ENCODE data around the gene DOCK6.
A peak's percentile ranks its signal among the peaks of the same experiment; 100 is the strongest.

DOCK6 gene

DNA sequence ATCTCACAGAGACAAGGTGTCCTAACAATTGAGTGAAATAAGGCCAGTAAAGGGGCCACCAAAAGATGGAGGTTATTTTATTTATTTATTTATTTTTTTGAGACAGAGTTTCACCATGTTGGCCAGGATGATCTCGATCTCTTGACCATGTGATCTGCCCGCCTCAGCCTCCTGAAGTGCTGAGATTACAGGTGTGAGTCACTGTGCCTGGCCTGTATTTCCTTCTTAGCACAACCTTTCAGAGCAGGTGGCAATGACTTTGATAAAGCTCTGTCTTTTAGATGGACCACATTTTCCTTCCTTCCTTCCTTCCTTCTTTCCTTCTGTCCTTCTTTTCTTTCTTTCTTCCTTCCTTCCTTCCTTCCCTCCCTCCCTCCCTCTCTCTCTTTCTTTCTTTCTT lies 11.0 kb upstream of the DOCK6 start:
- no peak for DNase-seq

DNA sequence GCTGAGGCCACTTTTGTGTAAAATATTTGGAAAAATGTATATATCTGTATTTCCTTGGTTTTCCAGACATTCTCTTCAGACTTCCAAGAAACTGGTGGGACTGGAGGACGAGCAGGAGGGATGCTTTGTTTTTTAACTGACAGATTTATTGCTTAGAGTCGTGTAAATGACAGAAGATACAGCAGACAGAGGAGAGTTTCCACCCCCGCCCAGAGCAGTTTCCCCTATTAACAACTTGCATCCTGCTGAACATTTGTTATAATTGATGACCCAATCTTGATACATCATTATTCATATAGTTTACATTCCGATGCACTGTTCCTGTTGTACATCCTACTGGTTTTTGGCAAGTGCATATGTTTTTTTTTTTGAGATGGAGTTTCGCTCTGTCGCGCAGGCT lies 7.1 kb upstream of the DOCK6 start:
- DNase-seq: no peak

DNA sequence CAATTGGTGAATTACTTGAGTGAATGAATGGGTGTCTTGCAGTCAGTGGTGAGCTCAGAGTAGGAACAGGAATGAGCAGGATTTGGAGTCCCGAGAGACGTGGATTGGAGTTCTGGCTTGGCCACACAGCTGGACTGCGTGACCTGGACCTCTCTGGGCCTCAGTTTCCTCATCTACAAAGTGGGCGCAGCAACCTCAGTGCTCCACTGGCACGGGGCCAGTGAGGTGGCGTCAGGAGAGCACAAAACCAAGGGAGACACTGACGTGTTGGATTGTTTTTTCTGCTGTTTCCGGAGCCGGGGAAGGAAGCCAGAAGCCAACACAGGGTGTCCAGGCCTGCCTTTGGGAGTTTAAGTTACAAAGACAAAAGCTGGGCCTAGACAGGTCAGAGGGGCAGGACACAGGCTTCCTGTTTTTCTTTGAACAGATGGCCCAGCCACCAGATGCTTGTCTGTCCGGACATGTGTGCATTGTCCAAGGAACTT lies 6.5 kb upstream of the DOCK6 start:
- DNase-seq: no peak

DNA sequence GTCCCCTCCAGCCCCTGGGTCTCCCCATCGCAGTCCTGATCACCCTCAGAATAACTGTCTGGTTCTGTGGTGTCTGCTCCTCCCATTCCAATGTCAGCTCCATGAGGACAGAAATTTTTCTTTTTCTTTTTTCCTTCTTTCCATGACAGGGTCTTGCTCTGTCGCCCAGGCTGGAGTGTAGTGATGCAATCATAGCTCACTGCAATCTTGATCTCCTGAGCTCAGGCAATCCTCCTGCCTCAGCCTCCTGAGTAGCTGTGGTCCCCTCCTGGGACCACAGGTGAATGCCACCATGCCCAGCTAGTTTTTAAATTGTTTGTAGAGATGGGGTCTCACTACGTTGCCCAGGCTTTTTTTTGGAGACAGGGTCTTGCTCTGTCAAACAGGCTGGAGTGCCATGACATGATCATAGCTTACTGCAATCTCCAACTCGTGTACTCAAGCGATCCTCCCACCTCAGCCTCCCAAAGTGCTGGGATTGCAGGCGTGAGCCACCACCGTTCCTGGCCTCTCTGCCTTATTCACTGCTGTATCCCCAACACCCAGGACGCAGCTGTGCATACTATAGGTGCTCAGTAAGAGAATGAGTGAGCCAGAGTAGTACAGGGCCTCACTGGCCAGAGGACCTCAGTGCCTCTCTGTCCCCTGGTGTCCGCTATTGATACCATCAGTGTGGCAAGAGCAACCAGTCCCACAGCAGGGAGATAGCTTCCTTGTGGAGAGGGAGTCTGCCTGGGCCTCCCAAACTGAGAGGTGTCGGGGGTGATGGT lies 5.2 kb upstream of the DOCK6 start:
- no peak for DNase-seq

DNA sequence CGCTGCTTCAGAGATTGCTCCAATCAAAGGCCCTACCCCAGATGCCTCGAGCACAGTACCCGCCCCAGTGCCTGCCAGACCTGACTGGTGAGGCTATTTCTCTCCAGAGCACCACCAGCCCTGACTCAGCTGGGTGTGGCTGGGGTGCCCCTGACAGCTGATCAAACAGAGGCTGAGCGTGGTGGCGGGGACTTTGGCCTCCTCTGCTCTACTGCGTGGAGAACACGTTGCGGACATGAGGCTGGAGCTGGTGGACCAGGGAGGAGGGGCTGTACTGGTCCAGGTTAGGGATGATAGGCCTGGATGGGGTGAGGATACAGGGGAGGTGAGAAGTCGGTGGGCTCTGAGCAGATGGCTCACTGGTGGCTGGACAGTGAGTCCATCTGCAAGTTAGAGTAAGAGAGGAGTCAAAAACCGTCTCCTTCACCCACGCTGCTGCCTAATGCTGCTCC lies 3.5 kb upstream of the DOCK6 start:
- no peak for DNase-seq

DNA sequence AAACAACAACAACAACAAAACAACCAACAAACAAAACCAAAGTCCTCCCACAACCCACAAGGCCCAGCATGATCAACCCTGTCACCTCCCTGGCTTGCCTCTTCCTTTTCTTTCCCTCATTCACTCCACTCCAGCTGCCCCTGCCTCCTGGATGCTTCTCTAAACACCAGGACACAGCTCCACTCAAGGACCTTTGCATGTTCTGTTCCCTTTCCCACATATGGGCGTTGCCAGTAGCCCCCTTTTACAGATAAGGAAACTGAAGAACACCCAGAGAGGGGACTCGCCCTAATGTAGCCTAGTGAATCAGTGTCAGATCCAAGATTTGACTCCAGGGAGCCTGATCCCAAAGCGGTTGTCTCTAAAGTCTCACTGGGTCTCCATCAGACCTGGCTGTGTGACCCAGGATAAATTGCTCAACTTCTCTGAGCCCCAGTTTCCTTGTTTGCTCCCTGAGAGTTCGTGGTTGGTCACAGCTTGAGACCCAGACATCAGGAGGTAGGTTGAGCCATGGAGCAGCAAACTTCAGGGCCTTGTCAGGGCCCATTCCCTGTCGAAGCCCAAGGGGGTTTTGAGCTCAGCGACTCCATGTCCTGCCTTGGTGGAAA lies 3.0 kb upstream of the DOCK6 start:
- no peak for DNase-seq

DNA sequence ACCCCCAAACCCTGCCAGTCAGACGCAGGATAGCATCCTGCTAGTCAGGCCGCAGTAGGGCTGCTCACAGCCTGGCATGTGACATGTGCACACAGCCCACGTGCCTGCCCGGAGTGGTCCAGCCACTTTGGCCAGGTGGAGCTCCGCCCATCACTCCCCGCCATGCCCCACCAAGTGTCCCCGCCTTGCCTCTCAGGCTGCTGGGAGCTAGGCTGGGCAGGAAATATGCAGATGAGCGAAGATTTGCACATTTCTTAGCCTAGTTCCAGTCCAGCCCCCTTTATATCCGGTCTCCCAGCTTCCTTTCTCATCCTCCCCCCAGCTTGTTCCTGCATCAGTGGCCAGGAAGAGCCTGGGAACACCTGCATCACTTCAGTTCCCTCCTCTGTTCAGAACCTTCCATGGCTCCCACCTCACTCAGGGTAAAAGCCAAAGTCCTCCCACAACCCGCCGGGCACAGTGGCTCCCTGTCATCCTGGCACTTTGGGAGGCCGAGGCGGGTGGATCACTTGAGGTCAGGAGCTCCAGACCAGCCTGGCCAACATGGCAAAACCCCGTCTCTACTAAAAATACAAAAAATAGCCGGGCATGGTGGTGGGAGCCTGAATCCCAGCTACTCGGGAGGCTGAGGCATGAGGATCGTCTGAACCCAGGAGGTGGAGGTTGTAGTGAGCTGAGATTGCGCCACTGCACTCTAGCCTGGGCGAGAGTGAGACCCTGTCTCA lies 2.3 kb upstream of the DOCK6 start:
- peak; percentile 32 for DNase-seq

DNA sequence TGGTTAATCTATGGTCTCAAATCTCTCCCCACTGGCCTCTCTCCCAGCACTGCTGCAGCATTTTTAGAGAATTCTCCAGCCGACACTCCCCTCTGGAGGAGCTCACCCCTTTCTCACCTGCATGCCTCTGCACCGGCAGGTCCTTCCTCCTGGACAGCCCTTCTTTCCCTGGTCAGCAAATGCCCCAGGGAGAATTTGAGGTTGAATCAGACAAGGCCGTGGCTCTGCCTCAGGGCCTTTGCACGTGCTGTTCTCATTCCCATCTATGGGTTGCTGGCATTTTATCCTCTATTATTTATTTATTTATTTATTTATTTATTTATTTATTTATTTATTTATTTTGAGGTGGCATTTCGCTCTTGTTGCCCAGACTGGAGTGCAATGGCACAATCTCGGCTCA lies 1.4 kb upstream of the DOCK6 start:
- no peak for DNase-seq

DNA sequence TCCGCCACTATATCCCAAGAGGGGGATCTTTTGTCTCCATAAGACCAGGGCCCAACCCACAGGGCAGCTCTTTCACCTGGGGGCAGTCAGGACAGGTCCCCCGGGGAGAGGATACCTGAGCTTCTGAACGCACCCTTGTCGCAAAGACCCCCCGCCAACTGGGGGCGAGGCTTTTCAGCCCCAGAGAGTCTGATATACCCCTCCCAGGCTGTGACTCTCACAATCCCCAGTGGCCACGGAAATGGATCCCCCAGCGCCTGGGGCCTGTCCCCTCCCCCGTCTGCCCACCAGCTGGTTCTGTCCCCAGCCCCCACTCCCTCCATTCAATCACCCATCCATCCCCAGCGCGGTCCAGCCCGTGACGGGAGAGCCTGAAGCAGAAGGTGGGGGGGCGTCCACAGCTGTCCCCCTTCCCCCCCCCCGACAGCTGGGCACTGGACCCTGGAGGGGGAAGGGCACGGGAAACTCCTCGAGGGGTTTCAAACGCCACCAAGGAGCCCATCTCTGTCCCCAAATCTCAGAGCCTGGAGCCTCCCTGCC lies 823 bp downstream of the DOCK6 start:
- DNase-seq: no peak

DNA sequence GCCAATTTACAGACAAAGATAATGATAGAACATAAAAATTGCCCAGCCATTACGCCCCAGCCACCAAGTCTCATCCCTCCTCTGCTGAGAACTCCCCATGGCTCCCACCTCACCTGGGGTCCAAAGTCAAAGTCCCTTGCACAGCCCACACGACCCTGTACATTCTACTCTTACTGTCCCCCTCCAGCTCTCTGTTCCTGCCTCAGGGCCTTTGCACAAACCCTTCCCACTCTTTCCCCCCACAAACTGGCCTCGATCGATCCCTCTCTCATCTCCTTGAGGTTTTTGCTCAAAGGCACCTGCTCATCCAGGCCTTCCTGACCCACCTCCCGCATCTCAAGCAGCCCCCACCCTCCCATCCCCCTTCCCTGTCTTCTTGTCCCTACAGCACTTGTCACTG lies 1.3 kb downstream of the DOCK6 start:
- DNase-seq: no peak

DNA sequence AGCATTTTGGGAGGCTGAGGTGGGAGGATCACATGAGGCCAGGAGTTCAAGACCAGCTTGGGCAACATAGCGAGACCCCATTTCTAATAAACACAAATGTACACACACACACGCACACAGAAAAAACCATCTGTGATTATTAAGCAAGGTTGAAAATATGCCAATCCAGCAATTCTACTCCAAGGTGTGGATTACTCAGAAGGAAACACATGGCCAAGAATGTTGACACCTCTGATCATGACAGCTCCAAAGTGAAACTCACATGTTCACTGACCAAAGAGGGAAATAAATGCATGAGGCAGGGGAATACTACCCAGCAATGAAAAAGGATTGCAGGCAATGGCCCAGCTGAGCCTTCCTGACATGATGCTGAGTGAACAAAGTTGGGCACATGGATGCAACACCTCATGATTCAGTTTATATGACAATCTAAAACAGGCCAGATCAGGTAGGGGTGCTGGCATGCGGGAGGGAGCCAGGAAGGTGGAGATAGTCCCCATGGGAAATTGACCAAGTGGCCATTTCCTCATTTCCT lies 4.4 kb downstream of the DOCK6 start:
- DNase-seq: no peak

DNA sequence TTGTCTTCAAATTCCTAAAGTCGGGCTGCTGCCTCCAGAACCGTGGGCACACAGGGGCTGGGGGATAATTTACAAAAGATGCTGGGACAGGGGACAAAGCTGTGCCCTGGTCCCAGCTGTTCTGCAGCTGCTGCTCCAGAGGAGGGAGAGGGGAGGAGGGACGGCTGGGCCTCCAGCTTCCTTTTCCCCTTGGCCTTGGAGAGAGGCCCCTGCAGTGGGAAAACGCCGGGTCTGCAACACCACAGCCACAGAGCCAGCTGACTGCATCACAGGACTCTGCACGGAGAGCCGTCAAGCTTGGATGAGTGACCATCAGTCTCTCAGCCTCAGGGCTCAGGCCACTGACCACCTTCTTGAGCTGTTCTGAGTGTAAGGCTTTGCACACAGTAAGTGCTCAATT lies 6.1 kb downstream of the DOCK6 start:
- no peak for DNase-seq

DNA sequence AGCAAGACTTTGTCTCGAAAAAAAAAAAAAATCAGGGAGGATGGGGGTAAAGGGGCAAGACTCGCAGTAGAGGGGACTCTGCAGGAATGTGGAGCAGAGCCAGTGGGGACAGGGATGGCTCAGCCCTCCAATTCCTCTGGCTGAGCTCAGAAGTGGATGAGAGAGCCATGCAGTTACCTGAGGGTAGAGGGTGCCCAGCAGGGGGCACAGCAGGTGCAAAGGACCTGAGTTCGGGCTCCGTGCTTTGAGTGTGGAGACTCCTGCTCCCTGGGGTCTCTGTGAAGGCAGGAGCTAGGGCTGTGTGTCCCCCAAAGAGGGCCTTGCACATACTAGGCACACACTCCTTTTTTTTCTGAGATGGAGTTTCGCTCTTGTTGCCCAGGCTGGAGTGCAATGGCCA lies 7.7 kb downstream of the DOCK6 start:
- no peak for DNase-seq

DNA sequence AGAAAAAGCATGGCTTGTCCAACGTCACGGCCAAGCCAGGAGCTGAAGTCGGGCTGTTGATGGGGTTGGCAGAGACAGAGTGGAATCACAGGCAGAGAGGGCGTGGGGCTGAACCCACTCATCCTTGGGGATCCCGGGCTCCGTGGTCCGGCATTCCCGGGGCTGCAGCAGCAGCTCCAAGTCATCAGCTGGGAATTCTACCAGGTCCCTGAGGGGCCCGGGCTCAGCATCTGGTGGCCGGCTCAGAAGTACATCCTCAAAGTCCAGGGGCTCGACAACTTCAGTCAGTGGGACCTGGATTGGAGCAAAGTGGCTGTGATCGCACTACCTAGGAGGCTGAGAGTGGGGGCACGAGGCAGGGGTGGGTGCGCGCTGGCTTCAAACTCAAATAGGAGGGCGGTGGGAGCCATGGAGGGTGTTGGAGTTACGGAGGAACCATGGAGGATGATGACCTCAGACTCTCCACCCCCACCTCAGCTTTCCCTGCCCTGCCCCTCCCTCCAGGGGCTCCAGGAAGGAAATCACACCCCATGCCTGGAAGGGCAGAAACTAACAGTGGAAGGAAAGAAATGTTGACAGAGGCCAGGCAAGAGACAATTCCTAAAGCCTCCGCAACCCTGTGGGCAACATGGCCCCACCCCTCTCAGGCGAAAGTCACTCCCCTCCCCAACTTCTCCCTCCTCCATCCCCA lies 9.5 kb downstream of the DOCK6 start:
- no peak for DNase-seq

DNA sequence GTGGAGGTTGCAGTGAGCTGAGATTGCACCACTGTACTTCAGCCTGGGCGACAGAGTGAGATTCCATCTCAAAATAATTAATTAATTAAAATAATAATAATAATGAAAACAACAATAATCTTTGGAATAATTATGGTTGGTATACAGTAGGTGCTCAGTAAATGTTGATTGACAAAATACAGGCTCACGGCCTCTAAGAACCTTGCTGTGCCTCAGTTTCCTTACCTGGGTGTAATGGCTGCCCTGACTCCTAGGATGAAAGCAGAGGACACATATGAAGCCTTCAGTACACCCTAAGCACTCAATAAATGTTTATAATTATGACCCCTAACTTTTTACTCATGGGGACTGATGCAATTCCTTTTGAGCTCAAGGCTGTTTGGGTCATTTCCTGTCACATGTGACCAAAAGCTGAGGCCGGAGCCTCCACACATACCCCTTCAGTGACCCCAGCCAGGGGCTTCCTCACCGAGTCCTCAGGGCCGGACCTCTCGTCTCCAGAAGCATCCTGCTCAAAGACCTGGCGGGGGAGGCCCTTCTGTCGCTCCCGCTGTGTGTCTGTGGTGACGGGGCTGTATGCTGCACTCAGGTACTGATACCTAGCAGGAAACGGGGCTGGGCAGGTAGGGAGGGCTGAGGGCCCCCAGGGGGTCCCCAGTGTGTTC lies 10.5 kb downstream of the DOCK6 start:
- no peak for DNase-seq

DNA sequence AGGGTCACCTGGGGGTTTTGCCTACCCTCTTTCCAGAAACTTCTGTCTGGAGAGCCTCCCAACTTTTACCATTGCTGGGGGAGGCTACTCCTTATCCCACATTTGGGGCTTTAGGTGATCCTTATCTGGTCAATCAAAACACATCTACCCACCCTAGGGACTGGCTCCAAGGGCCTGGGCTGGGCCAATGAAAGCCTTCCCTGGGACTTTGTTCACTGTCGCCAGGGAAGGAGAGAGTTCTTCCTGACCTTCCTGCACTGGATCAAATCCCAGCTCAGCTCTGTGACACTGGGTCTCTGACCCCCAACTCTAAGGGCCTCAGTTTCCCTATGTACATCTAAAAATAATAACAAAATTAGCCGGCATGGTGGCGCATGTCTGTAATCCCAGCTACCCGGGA lies 11.1 kb downstream of the DOCK6 start:
- no peak for DNase-seq

DNA sequence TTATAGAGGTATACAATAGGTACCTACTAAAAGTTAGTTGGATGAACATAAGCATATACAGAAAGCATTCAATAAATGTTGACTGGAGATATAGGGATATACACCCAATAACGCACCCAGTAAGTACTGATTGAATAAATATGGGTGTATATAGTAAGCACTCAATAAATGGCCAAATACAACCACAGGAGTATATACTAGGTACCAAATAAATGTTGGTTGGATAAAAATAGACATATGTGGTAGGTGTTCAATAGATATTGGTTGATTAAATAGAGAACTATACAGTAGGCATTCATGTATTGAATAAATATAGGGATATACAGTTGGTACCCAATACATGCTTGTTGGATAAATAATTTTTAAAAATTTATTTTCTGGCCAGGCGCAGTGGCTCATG lies 13.5 kb downstream of the DOCK6 start:
- no peak for DNase-seq

DNA sequence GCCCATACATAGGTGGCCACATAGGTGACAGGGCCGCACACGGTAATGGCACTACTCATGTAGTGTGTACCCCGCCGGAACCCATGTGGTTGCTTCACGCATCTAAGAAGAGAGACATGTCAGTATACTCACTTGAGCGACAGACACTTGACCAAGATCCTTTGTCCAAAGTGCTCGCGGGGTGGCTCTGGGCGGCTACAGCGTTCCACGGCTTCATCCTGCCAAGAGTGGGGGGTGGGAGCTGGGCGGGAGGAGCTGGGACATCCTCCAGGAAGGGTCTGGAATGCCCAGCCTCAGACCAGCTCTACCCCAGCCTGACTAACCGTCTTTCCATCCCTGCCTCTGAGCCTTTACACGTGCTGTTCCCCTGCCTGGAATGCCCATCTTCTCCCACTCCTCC lies 14.4 kb downstream of the DOCK6 start:
- DNase-seq: no peak

DNA sequence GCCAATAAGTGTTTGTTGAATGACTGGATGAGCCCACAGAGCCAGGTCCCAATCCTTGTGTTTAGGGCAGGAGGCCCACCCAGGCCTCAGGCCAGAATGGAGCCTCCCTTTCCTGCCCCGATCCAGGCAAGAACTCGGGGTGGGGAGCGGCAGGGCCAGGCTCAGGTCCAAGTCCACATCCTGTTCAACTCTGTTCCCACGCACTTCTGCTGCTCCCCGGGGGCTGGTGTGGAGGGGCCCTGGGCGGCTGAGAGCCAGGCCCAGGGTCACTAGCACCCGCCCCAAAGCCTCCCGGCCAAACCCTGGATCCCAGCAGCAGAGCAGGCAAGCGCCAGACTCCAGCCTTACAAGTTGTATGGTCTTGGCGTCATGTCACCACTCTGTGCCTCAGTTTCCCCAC lies 14.9 kb downstream of the DOCK6 start:
- DNase-seq: no peak

DNA sequence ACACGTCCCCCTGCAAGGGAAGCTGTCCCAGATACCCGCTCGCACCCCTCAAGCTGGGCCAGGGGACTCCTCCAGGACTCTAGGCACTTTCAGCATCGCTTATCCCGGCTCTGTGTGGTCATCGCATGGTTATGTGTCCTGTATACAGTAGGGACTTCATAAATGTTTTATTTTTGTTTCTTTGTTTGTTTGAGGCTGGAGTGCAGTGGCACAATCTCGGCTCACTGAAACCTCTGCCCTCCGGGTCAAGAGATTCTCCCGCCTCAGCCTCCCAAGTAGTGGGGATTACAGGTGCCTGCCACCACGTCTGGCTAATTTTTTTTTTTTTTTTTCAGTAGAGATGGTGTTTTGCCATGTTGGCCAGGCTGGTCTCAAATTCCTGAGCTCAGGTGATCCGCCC lies 15.4 kb downstream of the DOCK6 start:
- DNase-seq: no peak

DNA sequence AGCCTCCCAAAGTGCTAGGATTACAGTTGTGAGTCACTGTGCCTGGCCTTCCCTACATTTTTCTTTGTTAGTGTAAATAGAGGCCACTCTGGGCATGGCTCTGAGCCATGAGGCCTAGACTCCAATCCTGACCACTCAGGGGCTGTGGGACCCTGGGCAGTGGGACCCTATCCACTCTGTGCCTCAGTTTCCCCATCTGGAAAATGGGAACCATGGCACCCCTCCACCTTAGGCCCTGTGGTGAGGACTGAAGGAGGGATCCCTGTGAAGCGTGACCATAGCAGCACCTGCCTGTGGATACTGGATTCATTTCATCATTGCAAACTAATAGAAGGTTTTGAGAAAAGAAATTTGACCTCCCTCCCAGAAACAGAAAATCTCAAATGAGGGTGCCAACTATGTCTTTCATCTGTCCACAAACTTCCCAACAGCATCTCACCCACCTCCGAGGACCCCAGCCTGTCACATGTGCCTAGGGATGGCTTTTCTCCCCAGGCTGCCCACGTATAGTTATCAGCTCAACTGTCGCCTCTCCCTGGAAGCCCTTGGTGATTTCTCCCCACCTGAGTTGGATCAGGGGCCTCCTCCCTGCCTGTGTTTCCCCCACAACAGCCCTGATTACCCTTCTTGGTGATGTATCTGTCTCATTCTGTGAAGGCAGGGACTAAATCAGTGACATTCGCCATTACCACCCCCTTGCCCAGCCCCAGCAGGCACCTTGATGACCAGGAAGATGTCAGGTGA lies 17.3 kb downstream of the DOCK6 start:
- DNase-seq: no peak

DNA sequence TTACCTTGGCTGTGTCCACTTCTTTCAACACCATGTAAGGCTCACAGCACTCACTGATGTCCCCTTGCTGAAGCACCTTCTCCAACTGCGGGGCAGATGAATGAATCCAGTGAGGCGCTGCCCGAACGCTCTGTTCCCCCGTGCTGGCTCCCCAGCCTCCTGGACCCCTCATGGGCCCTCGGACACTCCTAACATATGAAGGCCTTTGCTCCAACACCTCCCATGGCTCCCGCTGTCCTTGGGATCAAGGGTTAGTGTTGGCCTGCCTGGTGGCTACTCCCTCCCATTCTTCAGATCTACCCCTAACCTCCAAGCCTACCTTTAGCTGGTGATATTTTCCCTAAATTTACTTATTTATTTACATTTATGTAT lies 18.5 kb downstream of the DOCK6 start:
- no peak for DNase-seq
